Measurements from ENCODE around the gene GATA6. TPM values are rescaled to one million over a fixed set of nuclear protein-coding genes. Genes with fewer than 3 reads are reported as not detected.
"Not testable (repeated sequence)": the region's sequence is repeated elsewhere in the genome, so short reads cannot be mapped to it uniquely, and the experiment has no call there.

GATA6 gene
- total RNA-seq, 1 donor from 2014 or later, result 94.2 TPM

GRCh38 chr18:22204214-22204536 lies 34.8 kb downstream of the GATA6 start:
- DNase-seq (ENCODE audit: low spot score), result no peak

- no peak for DNase-seq (ENCODE audit: low spot score)
Measured at GRCh38 chr18:22204996-22205395, 35.6 kb downstream of the GATA6 start.

GRCh38 chr18:22207021-22207758 lies 37.8 kb downstream of the GATA6 start:
- DNase-seq (ENCODE audit: low spot score), result no peak

GRCh38 chr18:22210311-22210754 lies 40.9 kb downstream of the GATA6 start:
- peak; percentile 72 for DNase-seq (ENCODE audit: low spot score)

GRCh38 chr18:22211657-22212056 lies 42.3 kb downstream of the GATA6 start:
- no peak for DNase-seq (ENCODE audit: low spot score)

- DNase-seq (ENCODE audit: low spot score), result no peak
Measured at GRCh38 chr18:22213333-22213973, 44.1 kb downstream of the GATA6 start.

GRCh38 chr18:22214731-22215528 lies 45.5 kb downstream of the GATA6 start:
- DNase-seq (ENCODE audit: low spot score), result no peak

GRCh38 chr18:22218835-22219234 lies 49.4 kb downstream of the GATA6 start:
- no peak for DNase-seq (ENCODE audit: low spot score)

GRCh38 chr18:22219568-22220355 lies 50.4 kb downstream of the GATA6 start:
- no peak for DNase-seq (ENCODE audit: low spot score)

- not testable (repeated sequence) for DNase-seq (ENCODE audit: low spot score)
Measured at GRCh38 chr18:22220585-22220984, 51.2 kb downstream of the GATA6 start.

GRCh38 chr18:22221350-22221749 lies 52.0 kb downstream of the GATA6 start:
- no peak for DNase-seq (ENCODE audit: low spot score)

GRCh38 chr18:22223254-22223964 lies 54.0 kb downstream of the GATA6 start:
- DNase-seq (ENCODE audit: low spot score), result peak; percentile 91

GRCh38 chr18:22223965-22224322 lies 54.6 kb downstream of the GATA6 start:
- no peak for DNase-seq (ENCODE audit: low spot score)

- no peak for DNase-seq (ENCODE audit: low spot score)
Measured at GRCh38 chr18:22224339-22224738, 55.0 kb downstream of the GATA6 start.

- no peak for DNase-seq (ENCODE audit: low spot score)
Measured at GRCh38 chr18:22226801-22227200, 57.4 kb downstream of the GATA6 start.

- DNase-seq (ENCODE audit: low spot score), result no peak
Measured at GRCh38 chr18:22228976-22229375, 59.6 kb downstream of the GATA6 start.

- DNase-seq (ENCODE audit: low spot score), result no peak
Measured at GRCh38 chr18:22229456-22230124, 60.2 kb downstream of the GATA6 start.

- DNase-seq (ENCODE audit: low spot score), result no peak
Measured at GRCh38 chr18:22230471-22230945, 61.1 kb downstream of the GATA6 start.

- no peak for DNase-seq (ENCODE audit: low spot score)
Measured at GRCh38 chr18:22233266-22233665, 63.9 kb downstream of the GATA6 start.

GRCh38 chr18:22238036-22238435 lies 68.6 kb downstream of the GATA6 start:
- no peak for DNase-seq (ENCODE audit: low spot score)

GRCh38 chr18:22238681-22239080 lies 69.3 kb downstream of the GATA6 start:
- no peak for DNase-seq (ENCODE audit: low spot score)

All from mucosa of gallbladder (tissue), 1 donor.